HFFc6 (cell line): ENCODE data around the gene RNASEL. TPM values are rescaled to one million over a fixed set of nuclear protein-coding genes. Genes with fewer than 3 reads are reported as not detected.

ENCODE experiments used
- DNase-seq: peaks from one replicate; pipeline ENCODE4 v3.0.0-alpha.2; 2018
- H3K27ac Mint-ChIP-seq: 2 replicates; pipeline ENCODE4 v1.8.0; 2020; ENCODE audit warnings: mild to moderate bottlenecking, mixed read lengths
- H3K27me3 Mint-ChIP-seq: 2 replicates; pipeline ENCODE4 v1.8.0; 2021; ENCODE audit warnings: mild to moderate bottlenecking, moderate library complexity, mixed read lengths; ENCODE audit not compliant: insufficient read depth
- H3K36me3 Mint-ChIP-seq: 2 replicates; pipeline ENCODE4 v1.8.0; 2021; ENCODE audit warnings: low read depth, mixed read lengths
- H3K4me1 Mint-ChIP-seq: 2 replicates; pipeline ENCODE4 v1.8.0; 2020; ENCODE audit warnings: low read depth, mixed read lengths
- H3K4me3 Mint-ChIP-seq: 2 replicates; pipeline ENCODE4 v1.8.0; 2020; ENCODE audit warnings: mild to moderate bottlenecking, moderate library complexity, mixed read lengths
- H3K9me3 Mint-ChIP-seq: 2 replicates; pipeline ENCODE4 v1.8.0; 2020; ENCODE audit warnings: mild to moderate bottlenecking, mixed read lengths
- CTCF ChIP-seq: fragments of 200-600 bp; sonication (generic); IDR thresholded peaks from 2 replicates; pipeline ENCODE4 v1.5.0; 2021; ENCODE audit warnings: antibody characterized with exemption, mild to moderate bottlenecking
- total RNA-seq, 6 experiments: library from RNA; stranded (reverse); fragmentation: NEBNext Ultra II Directional; extraction: Animal tissue kit (Norgen Biotek cat#: 25700); gene quantifications; 2 replicates in 1 of 6; 3 replicates in 5 of 6; pipeline ENCODE4 v1.2.3, GENCODE V29; 2021

The RNASEL gene
- total RNA-seq, 6 experiments from 2014 or later: 3.6 to 4.1 (median 3.8) TPM

GRCh38 chr1:182614796-182615454, 25.9 kb upstream of the RNASEL start:
- peak; percentile 92 for DNase-seq
- H3K27me3 Mint-ChIP-seq: peaks cover 8% of the 10 kb centered on the region

GRCh38 chr1:182611787-182612186, 22.7 kb upstream of the RNASEL start:
- no peaks in the 10 kb centered on the region for H3K36me3 Mint-ChIP-seq
- no peak overlapping the region for H3K4me3 Mint-ChIP-seq
- H3K4me1 Mint-ChIP-seq: peaks cover 55% of the 10 kb centered on the region
- no peak overlapping the region for H3K27ac Mint-ChIP-seq
- DNase-seq: no peak
- no peak for TF ChIP-seq CTCF
- no peaks in the 10 kb centered on the region; the same call in none of the 2 replicates for H3K27me3 Mint-ChIP-seq
- no peaks in the 10 kb centered on the region for H3K9me3 Mint-ChIP-seq

More at GRCh38 chr1:182614796-182615454, 25.9 kb upstream of the RNASEL start:
- Mint-ChIP-seq H3K9me3 (no peaks in the 10 kb centered on the region), H3K4me1 (peaks cover 46% of the 10 kb centered on the region), H3K27ac (peak overlapping the region; percentile 95), H3K36me3 (no peaks in the 10 kb centered on the region), H3K4me3 (peak overlapping the region; percentile 84)
- TF ChIP-seq CTCF: peak; percentile 37

GRCh38 chr1:182611326-182611725, 22.3 kb upstream of the RNASEL start:
- H3K36me3 Mint-ChIP-seq: no peaks in the 10 kb centered on the region
- H3K27me3 Mint-ChIP-seq: no peaks in the 10 kb centered on the region; the same call in none of the 2 replicates
- no peaks in the 10 kb centered on the region for H3K9me3 Mint-ChIP-seq
- no peak for DNase-seq
- TF ChIP-seq CTCF: no peak
- H3K27ac Mint-ChIP-seq: no peak overlapping the region
- no peak overlapping the region for H3K4me3 Mint-ChIP-seq
- H3K4me1 Mint-ChIP-seq: peaks cover 55% of the 10 kb centered on the region

- no peak overlapping the region for H3K4me3 Mint-ChIP-seq
- H3K27me3 Mint-ChIP-seq: no peaks in the 10 kb centered on the region; the same call in none of the 2 replicates
- H3K36me3 Mint-ChIP-seq: no peaks in the 10 kb centered on the region
- peaks cover 49% of the 10 kb centered on the region for H3K4me1 Mint-ChIP-seq
- TF ChIP-seq CTCF: no peak
- no peaks in the 10 kb centered on the region for H3K9me3 Mint-ChIP-seq
- H3K27ac Mint-ChIP-seq: no peak overlapping the region
- DNase-seq: no peak
Observed at GRCh38 chr1:182610606-182611194, 21.6 kb upstream of the RNASEL start.

GRCh38 chr1:182608845-182609610, 20.0 kb upstream of the RNASEL start:
- H3K4me3 Mint-ChIP-seq: no peak overlapping the region
- no peak for DNase-seq
- H3K27ac Mint-ChIP-seq: peak overlapping the region; percentile 17

More at GRCh38 chr1:182608845-182609610, 20.0 kb upstream of the RNASEL start:
- TF ChIP-seq CTCF: no peak
- Mint-ChIP-seq H3K36me3 (no peaks in the 10 kb centered on the region), H3K9me3 (no peaks in the 10 kb centered on the region), H3K27me3 (no peaks in the 10 kb centered on the region; the same call in none of the 2 replicates), H3K4me1 (peaks cover 44% of the 10 kb centered on the region)
